LNCAP (cell line): Measurements from ENCODE around the gene PLA2G12A.

Experiments used
- TF ChIP-seq, protein P1 (sequence below): fragments of 450-650 bp; IDR thresholded peaks from 2 replicates; pipeline ENCODE4 v1.5.1; 2017; ENCODE audit warnings: mild to moderate bottlenecking

PLA2G12A gene

GRCh38 chr4:109683621-109684253 lies 46.1 kb downstream of the PLA2G12A start:
- TF ChIP-seq, protein P1, sequence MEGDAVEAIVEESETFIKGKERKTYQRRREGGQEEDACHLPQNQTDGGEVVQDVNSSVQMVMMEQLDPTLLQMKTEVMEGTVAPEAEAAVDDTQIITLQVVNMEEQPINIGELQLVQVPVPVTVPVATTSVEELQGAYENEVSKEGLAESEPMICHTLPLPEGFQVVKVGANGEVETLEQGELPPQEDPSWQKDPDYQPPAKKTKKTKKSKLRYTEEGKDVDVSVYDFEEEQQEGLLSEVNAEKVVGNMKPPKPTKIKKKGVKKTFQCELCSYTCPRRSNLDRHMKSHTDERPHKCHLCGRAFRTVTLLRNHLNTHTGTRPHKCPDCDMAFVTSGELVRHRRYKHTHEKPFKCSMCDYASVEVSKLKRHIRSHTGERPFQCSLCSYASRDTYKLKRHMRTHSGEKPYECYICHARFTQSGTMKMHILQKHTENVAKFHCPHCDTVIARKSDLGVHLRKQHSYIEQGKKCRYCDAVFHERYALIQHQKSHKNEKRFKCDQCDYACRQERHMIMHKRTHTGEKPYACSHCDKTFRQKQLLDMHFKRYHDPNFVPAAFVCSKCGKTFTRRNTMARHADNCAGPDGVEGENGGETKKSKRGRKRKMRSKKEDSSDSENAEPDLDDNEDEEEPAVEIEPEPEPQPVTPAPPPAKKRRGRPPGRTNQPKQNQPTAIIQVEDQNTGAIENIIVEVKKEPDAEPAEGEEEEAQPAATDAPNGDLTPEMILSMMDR = no peak

DNA sequence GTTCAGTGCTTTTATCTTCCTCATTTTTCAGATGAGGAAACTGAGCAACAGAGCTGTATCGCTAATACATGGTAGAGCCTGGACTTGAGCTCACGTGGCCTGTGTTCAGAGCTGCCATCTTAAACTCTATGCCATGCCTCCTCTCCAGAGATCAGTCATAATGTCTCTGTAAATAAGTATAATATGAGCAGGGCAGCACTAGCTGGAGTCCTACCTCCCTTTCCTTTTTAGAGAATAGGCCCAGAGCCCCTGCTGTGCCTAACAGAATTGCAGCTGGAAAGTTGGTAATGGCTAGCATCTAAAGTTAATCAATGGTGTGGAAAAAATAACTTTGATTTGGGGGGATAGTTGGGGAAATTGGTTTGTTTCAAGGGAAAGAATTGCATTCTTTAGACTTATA lies 47.0 kb downstream of the PLA2G12A start:
- TF ChIP-seq, protein P1 = no peak

DNA sequence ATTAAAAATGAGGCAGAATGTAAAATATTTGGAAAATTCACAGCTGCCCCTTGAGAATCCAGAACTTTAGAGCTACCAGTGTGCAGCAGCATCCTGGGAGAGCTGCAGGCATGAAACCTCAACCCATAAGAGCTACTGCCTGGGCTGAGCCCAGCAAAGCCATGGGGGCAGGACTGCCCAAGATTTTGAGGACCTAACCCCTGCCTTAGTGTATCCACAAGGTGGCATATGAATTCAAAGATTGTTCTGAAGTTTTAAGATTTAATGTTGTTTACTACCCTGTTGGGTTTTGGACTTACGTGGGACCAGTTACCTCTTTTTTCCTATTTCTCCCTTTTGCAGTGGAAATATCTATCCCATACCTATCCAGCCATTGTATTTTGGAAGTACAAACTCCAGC lies 53.0 kb downstream of the PLA2G12A start:
- TF ChIP-seq, protein P1 = no peak

- TF ChIP-seq, protein P1 = no peak
Measured at GRCh38 chr4:109675843-109676242, 54.0 kb downstream of the PLA2G12A start.

- TF ChIP-seq, protein P1 = no peak
Measured at GRCh38 chr4:109675181-109675580, 54.7 kb downstream of the PLA2G12A start.

DNA sequence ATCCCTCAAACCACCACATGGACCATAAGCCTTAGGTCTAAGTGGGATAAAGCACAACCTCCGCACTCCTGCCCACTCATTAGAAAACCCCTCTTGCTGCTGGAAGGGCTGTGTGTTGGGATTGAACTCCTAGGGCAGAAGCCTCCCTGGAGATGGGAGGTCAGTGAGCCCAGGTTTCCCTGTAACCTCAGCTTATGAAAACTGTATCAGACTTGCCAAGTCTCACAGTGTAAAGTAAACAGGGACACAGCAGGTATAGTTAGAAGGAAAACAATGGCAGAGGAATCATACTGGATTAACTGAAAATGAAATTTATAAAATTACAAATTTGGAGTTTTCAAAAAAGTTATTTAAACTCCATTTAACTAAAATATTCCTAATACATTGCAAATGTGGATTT lies 56.6 kb downstream of the PLA2G12A start:
- TF ChIP-seq, protein P1 = no peak

- TF ChIP-seq, protein P1 = no peak
Measured at GRCh38 chr4:109672169-109672930, 57.5 kb downstream of the PLA2G12A start.
